Activated gamma-delta T cell treated with anti-CD3 and anti-CD28 coated beads, Interleukin-2, amount 50 U/mL, for 16 hours (primary cell): ENCODE measurements around the gene FGD6.
"Not testable (repeated sequence)": the region's sequence is repeated elsewhere in the genome, so short reads cannot be mapped to it uniquely, and the experiment has no call there.

Experiments
- DNase-seq: peaks from one replicate; pipeline ENCODE4 v3.0.0-alpha.2; 2020; ENCODE audit warnings: low read depth

Gene FGD6

DNA sequence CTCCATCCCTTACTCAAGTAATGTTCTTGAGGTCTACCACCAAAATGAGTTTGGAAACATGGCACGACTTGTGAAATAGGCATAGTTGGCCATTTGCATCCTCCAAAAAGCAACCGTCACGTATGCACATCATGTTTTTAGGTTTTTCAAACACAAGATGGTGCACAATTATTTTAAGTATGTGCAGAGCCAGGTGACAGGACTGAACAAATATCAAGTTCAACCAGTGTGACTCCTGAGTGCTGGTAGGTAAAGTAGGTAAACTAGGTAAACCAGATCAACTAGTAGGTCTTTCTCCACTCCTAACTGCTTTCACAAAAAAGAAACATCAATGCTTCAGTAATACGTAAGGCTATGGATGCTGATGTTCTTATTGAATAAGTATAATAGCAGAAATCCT is 39.1 kb downstream of the FGD6 start:
- no peak for DNase-seq

DNA sequence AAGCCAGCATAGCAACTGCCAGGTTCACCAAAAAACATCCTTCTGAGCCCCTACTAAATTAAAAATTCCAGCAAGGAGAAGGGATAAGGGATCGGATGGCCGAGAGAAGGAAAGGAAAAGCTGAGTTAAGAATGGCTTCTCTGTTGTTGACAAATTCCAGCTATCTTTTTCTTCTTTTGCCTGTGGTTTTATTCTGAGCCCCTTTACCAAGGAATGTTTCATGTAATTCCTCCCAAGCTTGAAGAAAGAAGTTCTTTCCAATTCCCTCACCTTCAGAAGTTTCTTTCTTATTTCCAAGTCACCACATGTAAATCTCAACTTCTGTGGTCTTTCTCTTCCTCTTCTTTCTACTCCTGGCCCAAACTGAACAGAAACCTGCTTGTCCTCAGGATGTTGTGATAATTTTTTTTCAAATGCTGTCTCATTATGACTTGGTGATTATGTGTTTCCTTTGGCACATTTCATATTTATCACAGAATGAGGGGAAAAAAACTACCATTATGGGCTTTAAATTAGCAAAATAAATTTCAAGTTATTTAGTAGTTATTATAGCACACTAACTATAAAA is 40.0 kb downstream of the FGD6 start:
- no peak for DNase-seq

DNA sequence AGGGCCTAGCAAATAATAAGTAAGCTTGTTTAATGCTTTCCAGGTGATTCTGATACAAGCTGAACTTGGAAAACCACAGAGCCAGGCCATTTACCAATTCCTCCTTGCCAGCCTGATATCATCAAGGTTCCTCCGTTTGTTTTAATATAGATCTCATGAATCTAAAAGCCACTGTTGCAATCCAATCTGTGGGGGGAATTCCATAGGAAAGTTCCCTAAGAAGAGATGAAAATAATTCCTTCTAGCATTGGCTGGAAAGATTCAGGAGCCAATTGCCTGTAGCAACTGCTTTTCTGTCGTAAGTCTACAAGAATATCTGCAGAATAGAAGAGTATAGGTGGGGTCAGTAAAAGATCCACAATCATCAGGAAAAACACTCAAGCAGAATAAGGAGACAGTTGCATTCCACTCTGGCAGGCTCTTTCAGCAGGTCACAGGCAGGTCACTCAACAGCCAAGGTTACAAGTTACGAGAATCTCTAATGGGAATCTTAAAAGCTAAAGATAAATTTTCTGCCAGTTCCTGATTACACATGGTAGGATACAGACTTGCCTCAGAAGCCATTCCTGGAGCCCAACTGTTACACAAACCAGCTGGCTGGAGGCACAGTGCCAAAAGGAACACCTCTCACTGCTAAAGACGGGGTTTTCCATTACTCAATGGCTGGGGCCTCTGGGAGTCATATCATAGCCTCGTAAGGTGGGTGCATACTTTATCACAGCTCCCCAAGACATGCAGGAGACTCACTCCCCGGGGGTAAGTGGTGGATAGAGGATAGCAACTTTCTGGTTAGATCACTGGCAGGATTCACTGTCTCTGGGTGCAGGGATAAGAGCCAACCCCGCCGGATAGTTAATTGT is 43.6 kb downstream of the FGD6 start:
- no peak for DNase-seq

GRCh38 chr12:95169368-95169767 is 47.9 kb downstream of the FGD6 start:
- no peak for DNase-seq

DNA sequence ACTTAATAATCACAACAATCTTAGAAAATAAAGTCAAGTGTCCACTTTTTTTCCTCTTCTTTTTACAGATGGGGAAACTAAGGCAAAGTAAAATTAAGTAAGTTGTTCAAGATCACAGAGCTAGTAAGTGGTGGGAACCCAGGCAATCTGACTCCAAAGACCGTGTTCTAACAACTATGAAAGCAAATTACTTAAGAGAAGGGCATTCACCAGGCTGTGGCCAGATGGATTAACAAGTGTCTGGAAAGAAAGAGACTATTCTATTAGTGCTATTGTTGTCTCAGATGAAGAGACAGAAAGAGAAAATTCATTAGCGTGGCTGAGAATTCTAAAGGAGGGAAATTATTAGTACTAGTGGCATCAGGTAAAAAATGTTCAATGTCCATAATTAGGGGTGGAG is 48.5 kb downstream of the FGD6 start:
- no peak for DNase-seq

GRCh38 chr12:95164656-95165055 is 52.6 kb downstream of the FGD6 start:
- no peak for DNase-seq

DNA sequence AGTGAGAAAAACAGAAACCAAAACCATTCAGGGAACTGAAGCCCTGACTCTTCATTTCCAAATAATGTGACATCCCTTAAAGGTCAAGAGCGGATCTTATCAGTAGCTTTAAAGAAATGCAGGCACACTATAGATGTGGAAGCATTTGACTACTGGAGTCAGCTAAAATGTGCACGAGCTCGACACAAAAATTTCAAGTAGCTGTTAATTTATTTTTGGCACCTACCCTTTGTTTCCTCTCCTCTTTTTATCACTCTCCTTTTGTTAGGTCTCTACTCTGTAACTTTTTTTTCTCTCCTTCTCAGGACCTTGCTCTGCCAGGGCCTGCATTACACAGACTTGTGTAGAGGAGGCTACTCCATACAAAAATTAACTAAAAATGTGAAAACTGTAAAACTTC is 58.3 kb downstream of the FGD6 start:
- no peak for DNase-seq

DNA sequence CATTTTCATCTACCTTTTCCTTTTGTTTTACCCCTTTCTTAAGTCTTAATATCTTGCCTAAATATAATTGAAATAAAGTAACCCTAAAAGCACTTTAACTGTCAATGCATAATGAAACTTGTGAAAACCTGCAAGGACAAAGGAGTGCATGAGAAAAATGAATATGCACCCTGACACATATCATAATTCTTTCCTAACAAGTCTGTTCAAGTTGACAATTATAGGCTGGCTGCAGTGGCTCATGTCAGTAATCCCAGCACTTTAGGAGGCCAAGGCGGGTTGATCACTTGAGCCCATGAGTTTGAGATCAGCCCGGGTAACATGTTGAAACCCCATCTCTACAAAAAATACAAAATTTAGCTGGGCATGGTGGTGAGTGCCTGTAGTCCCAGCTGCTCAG is 65.4 kb downstream of the FGD6 start:
- DNase-seq = no peak

DNA sequence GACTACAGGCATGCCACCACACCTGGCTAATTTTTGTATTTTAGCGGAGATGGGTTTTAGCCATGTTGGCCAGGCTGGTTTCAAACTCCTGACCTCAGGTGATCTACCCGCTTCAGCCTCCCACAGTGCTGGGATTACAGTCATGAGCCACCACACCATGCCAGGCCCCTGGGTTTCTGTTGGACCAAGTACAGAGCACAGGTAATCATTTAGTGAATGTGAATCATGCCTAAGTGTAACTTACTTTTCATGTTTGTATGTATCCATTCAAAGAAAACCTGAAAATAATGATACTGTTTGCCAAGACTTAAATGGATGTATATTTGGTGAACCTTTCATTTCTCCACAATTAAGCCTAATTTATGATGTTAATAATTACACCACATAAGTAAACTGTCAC is 65.9 kb downstream of the FGD6 start:
- DNase-seq = no peak

DNA sequence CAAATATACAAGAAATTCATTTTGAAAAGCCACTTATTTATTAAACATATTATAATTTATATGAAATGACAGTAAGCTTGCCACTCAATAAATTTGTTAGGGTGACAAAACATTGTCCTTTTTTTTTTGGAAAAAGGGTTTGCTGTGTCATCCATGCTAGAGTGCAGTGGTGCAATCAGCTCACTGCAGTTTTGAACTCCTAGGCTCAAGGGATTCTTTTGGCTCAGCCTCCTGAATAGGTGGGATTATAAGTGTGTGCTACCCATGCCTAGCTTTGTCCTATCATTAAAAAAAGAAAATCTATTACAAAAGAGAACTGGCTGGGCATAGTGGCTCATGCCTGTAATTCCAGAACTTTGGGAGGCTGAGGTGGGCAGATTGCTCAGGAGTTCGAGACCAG is 66.8 kb downstream of the FGD6 start:
- no peak for DNase-seq

DNA sequence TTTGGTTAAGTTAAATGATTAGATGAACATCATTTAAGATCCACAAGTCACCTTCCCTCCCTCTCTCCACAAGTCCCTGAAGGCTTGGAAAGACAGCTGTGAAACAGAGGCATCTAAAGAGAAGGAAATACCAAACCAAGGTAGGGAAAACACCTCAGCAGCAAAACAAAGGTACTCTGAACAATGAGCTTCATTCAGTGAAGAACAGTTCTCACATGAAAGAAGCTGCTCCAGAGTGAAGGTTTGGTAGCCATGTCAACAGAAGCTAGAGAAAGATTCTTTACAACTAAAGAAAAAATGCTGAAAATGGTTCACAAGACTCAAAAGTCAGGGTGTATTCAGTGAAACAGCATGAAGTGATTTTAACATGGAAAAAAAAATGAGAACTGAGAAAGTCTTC is 69.4 kb downstream of the FGD6 start:
- DNase-seq = no peak

DNA sequence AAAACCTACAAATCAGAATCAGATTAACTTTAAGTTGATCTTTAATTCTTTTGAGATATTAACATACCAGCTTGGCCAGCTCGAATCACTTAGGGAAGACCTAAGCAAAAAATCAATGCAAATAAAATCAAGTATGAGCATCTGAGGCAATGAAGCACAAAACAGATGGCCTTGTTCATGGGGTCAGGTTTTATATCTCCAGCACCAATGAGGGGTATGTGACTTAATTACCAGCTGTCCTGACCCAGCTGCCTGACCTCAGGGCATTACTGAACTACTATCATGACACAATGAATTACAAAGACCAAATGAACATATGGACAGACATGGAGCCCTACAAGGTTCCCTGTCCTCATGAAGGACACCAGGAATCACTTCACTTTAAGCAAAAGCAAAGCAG is 70.5 kb downstream of the FGD6 start:
- DNase-seq = no peak

- DNase-seq = no peak
Measured at GRCh38 chr12:95143621-95144205, 73.6 kb downstream of the FGD6 start.

- DNase-seq = no peak
Measured at GRCh38 chr12:95142431-95143151, 74.7 kb downstream of the FGD6 start.

- no peak for DNase-seq
Measured at GRCh38 chr12:95141310-95141709, 76.0 kb downstream of the FGD6 start.

DNA sequence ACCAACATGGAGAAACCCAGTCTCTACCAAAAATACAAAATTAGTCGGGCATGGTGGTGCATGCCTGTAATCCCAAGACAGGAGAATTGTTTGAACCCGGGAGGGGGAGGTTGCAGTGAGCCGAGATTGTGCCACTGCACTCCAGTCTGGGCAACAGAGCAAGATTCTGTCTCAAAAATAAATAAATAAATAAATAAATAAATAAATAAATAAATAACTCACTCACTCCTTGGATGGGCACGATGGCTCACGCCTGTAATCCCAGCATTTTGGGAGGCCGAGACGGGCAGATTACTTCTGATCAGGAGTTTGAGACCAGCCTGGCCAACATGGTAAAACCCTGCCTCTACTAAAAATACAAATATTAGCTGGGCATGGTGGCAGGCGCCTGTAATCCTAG is 79.2 kb downstream of the FGD6 start:
- not testable (repeated sequence) for DNase-seq

GRCh38 chr12:95136598-95136997 is 80.7 kb downstream of the FGD6 start:
- DNase-seq = no peak

DNA sequence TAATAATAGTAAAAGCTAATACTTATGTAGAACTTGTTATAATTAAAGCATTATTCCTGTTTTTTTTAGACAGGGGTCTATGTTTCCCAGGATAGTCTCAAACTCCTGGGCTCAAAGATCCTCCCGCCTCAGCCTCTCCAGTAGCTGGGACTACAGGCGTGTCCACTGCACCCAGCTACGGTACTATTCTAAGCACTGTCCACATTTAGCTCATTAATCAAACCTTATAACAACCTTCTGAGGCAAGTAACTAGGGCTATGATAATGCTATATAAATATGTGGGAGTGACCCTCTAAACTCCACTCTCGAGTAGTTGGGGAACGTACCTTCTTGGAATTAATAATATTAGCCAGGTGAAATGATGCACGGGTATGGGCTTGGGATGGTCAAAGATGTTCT is 83.2 kb downstream of the FGD6 start:
- no peak for DNase-seq

GRCh38 chr12:95131589-95132340 is 85.5 kb downstream of the FGD6 start:
- DNase-seq = no peak

DNA sequence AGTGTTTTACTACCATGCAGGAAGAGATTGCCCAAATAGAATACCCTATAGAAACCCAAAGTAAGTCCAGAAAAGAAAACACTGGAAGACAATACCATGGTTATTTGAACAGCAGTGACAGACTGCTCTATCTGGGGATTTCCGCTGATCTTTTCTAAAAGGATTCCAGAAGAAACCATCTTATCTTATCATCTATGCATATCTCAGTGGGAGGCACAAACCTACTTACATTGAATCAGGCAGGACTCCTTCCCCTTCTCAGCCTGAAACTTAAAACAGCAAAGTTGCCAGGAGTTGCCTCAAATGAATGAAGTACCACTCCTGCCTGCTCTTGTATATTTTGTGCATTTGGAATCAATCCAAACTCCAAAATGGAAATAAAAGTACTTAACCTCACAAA is 87.2 kb downstream of the FGD6 start:
- no peak for DNase-seq

- DNase-seq = no peak
Measured at GRCh38 chr12:95129115-95129514, 88.2 kb downstream of the FGD6 start.

GRCh38 chr12:95126736-95127135 is 90.5 kb downstream of the FGD6 start:
- no peak for DNase-seq
